T-helper 2 cell treated with Interferon-gamma antibody and Interleukin-4, amounts not matched to agents 5 μg/mL and 100 μg/mL, for 36 hours (primary cell): Measurements from ENCODE around the gene ANKMY2.
"Not testable (repeated sequence)": the region's sequence is repeated elsewhere in the genome, so short reads cannot be mapped to it uniquely, and the experiment has no call there.

ENCODE experiments used
- DNase-seq: peaks from one replicate; pipeline ENCODE4 v3.0.0; 2021; ENCODE audit warnings: low spot score
- H3K27ac Mint-ChIP-seq: one replicate; pipeline ENCODE4 v1.8.0; 2021; ENCODE audit warnings: mild to moderate bottlenecking, mixed read lengths
- H3K27me3 Mint-ChIP-seq: one replicate; pipeline ENCODE4 v1.8.0; 2021; ENCODE audit warnings: low read depth, mixed read lengths
- H3K36me3 Mint-ChIP-seq: one replicate; pipeline ENCODE4 v1.8.0; 2021; ENCODE audit warnings: low read depth, mixed read lengths
- H3K4me1 Mint-ChIP-seq: one replicate; pipeline ENCODE4 v1.8.0; 2021; ENCODE audit warnings: low read depth, mixed read lengths
- H3K4me3 Mint-ChIP-seq: one replicate; pipeline ENCODE4 v1.8.0; 2022; ENCODE audit warnings: mild to moderate bottlenecking, moderate library complexity, mixed read lengths
- H3K9me3 Mint-ChIP-seq: one replicate; pipeline ENCODE4 v1.8.0; 2021; ENCODE audit warnings: mixed read lengths

Gene ANKMY2

DNA sequence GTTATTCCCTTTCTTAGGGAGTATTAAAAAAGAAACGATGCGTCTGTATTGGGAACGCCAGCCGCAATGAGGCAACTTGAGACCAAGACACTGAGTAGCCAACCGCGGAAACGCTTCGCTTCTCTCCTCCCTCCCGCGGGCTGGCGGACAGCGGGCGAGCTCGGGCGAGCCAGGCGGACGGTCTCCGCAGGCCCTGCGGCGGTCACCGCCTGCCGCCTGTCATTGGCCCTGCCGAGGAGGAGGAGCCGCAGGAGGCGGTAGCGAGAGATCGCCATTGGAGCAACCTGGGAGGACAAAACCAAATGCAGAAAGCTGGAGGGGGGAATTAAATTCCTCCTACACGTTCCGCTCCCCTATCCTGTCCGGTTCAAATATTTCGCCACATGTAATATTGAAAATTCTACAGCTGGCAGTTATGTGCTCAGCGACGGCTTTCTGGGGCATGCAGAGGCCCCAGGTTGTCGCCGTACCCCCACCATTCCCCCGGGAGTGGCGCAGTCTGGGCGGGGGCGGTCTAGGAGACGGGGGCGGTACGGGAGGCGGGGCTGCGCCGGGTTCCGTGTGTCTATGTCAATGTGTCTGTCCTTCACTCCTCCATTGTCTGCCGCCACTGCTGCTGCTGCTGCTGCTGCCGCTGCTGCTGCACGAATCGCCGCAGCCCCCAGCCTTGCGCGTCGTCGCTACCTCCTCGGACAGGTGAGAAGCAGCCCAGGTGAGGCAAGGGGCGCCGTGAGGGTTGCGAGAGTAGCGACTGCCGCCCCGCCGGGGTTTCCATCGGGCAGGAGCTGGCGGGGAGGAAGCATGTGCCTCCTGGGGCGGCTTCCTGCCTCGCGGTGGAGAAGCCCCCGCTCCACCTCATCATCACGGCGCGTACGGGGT lies at the start of gene ANKMY2, which contains the start of gene BZW2:
TSS of gene ANKMY2 (minus strand) at position 162 of the 879 bp plus-strand sequence. CDS start 181 bp downstream, outside the sequence.
TSS of gene BZW2 (plus strand) at position 589 of the 879 bp plus-strand sequence. CDS start 19,263 bp downstream, outside the sequence.
- no peaks in the 10 kb centered on the region for H3K27me3 Mint-ChIP-seq
- H3K4me1 Mint-ChIP-seq = peaks cover 53% of the 10 kb centered on the region
- H3K4me3 Mint-ChIP-seq = peak within 1 kb of the TSS; percentile 98
- H3K27ac Mint-ChIP-seq = peak within 1 kb of the TSS; percentile 98
- H3K36me3 Mint-ChIP-seq = peaks cover 17% of the 10 kb centered on the region
- no peaks in the 10 kb centered on the region for H3K9me3 Mint-ChIP-seq
- DNase-seq = peak; percentile 95

- Mint-ChIP-seq H3K27me3 (no peaks in the 10 kb centered on the region), H3K36me3 (peaks cover 48% of the 10 kb centered on the region), H3K27ac (no peak overlapping the region), H3K4me3 (no peak overlapping the region), H3K4me1 (no peaks in the 10 kb centered on the region), H3K9me3 (no peaks in the 10 kb centered on the region)
- DNase-seq = no peak
Measured at GRCh38 chr7:16694806-16695205, 49.3 kb upstream of the ANKMY2 start.

GRCh38 chr7:16693601-16694318 lies 48.2 kb upstream of the ANKMY2 start:
- H3K4me3 Mint-ChIP-seq = no peak overlapping the region
- no peaks in the 10 kb centered on the region for H3K27me3 Mint-ChIP-seq
- no peaks in the 10 kb centered on the region for H3K4me1 Mint-ChIP-seq
- no peaks in the 10 kb centered on the region for H3K9me3 Mint-ChIP-seq
- peaks cover 39% of the 10 kb centered on the region for H3K36me3 Mint-ChIP-seq
- H3K27ac Mint-ChIP-seq = no peak overlapping the region
- no peak for DNase-seq

DNA sequence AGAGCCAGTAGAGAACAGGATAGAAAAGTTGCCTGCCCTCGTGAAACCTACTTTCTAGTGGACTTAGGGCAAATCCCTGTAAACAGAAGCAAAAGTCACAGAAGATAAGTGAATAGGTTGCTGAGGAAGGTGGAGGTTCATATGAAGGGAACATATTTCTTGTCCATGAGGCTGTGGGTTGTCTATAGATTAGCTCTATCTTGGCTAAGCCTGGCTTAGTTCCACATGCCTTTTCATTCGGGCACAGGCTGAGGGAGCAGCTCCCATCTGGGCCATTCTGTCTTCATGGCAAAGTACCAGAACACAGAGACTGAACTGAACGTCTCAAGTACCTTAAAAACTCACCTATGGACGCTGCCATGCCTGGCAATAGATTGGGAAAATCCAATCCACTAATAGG lies 45.7 kb upstream of the ANKMY2 start:
- DNase-seq = no peak
- Mint-ChIP-seq H3K27me3 (no peaks in the 10 kb centered on the region), H3K27ac (no peak overlapping the region), H3K4me3 (no peak overlapping the region), H3K9me3 (no peaks in the 10 kb centered on the region), H3K36me3 (peaks cover 27% of the 10 kb centered on the region), H3K4me1 (no peaks in the 10 kb centered on the region)

- H3K27ac Mint-ChIP-seq = no peak overlapping the region
- no peaks in the 10 kb centered on the region for H3K9me3 Mint-ChIP-seq
- H3K36me3 Mint-ChIP-seq = peaks cover 43% of the 10 kb centered on the region
- H3K4me3 Mint-ChIP-seq = no peak overlapping the region
- H3K4me1 Mint-ChIP-seq = peaks cover 13% of the 10 kb centered on the region
- no peak for DNase-seq
- no peaks in the 10 kb centered on the region for H3K27me3 Mint-ChIP-seq
Measured at GRCh38 chr7:16688249-16688648, 42.7 kb upstream of the ANKMY2 start.

DNA sequence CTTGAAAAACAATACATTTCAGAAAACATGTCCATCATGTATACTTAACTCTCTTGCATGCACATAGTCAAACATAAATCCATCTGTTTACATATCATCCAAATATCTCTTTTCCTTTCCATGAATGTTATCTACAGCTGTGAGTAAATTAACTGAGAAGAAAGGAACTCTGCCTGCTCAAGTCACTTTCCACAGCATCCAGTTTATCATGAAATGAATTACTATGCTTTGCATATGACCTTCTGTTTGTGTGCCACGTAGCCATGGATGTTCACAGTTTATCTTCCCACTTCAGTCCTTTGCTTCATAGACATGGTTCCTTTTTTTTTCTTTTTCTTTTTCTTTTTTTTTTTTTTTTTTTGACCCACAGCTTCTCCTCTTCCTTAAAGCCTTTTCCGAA lies 40.0 kb upstream of the ANKMY2 start:
- Mint-ChIP-seq H3K9me3 (no peaks in the 10 kb centered on the region), H3K27ac (no peak overlapping the region), H3K27me3 (no peaks in the 10 kb centered on the region), H3K4me1 (peaks cover 13% of the 10 kb centered on the region), H3K36me3 (peaks cover 46% of the 10 kb centered on the region), H3K4me3 (peak overlapping the region; percentile 27)
- no peak for DNase-seq

GRCh38 chr7:16684935-16685334 lies 39.4 kb upstream of the ANKMY2 start:
- H3K36me3 Mint-ChIP-seq = peaks cover 52% of the 10 kb centered on the region
- H3K27me3 Mint-ChIP-seq = no peaks in the 10 kb centered on the region
- no peak for DNase-seq
- peaks cover 13% of the 10 kb centered on the region for H3K4me1 Mint-ChIP-seq
- H3K27ac Mint-ChIP-seq = peak overlapping the region; percentile 69
- H3K4me3 Mint-ChIP-seq = peak overlapping the region; percentile 27
- no peaks in the 10 kb centered on the region for H3K9me3 Mint-ChIP-seq

- not testable (repeated sequence) for H3K9me3 Mint-ChIP-seq
Measured at GRCh38 chr7:16678645-16679566, 33.4 kb upstream of the ANKMY2 start.

DNA sequence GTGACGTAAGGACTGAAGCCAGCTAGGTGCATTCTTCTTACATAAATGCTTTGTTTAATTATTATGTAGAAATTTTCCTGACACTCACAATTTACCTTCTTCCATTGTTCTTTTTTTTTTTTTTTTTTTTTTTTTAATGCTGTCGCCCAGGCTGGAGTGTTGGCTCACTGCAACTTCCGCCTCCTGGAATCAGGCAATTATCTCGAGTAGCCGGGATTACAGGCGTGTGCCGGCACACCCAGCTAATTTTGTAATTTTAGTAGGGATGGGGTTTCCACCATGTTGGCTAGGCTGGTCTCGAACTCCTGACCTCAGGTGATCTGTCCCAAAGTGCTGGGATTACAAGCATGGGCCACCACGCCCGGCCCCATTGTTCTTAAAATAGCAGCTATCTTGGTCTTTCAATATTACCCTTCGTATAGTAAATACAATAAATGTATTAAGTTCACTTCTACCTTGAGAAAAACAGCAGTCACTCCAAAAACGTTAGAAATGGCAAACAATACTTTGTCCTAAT lies 32.5 kb upstream of the ANKMY2 start:
- no peaks in the 10 kb centered on the region for H3K27me3 Mint-ChIP-seq
- no peaks in the 10 kb centered on the region for H3K9me3 Mint-ChIP-seq
- no peak for DNase-seq
- H3K4me3 Mint-ChIP-seq = no peak overlapping the region
- H3K36me3 Mint-ChIP-seq = peaks cover 56% of the 10 kb centered on the region
- no peaks in the 10 kb centered on the region for H3K4me1 Mint-ChIP-seq
- no peak overlapping the region for H3K27ac Mint-ChIP-seq

More at GRCh38 chr7:16678645-16679566, 33.4 kb upstream of the ANKMY2 start:
- peaks cover 62% of the 10 kb centered on the region for H3K36me3 Mint-ChIP-seq
- H3K27ac Mint-ChIP-seq, H3K27me3 Mint-ChIP-seq, DNase-seq, H3K4me1 Mint-ChIP-seq, H3K4me3 Mint-ChIP-seq: not testable (repeated sequence)

GRCh38 chr7:16675277-16675676 lies 29.7 kb upstream of the ANKMY2 start:
- H3K27me3 Mint-ChIP-seq = no peaks in the 10 kb centered on the region
- DNase-seq = no peak
- H3K4me1 Mint-ChIP-seq = peaks cover 4% of the 10 kb centered on the region
- no peak overlapping the region for H3K27ac Mint-ChIP-seq
- no peaks in the 10 kb centered on the region for H3K9me3 Mint-ChIP-seq
- no peak overlapping the region for H3K4me3 Mint-ChIP-seq
- peaks cover 55% of the 10 kb centered on the region for H3K36me3 Mint-ChIP-seq

DNA sequence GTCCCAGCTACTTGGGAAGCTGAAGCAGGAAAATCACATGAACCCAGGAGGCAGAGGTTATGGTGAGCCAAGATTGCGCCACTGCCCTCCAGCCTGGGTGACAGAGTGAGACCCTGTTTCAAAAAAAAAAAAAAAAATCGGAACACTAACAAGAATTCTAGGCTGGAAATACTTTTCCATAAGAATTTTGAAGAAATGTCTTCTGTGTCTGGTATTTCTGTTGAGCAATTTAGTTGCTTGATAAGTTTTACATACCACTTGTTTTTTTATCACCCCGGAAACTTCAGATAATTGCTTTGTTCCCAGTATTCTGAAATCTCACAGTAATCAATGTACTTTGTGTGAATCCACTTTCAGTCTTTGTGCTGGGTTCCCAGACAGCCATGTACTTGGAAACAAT lies 26.3 kb upstream of the ANKMY2 start:
- H3K4me3 Mint-ChIP-seq = no peak overlapping the region
- peaks cover 6% of the 10 kb centered on the region for H3K4me1 Mint-ChIP-seq
- no peak for DNase-seq
- H3K36me3 Mint-ChIP-seq = peaks cover 48% of the 10 kb centered on the region
- H3K27ac Mint-ChIP-seq = no peak overlapping the region
- H3K9me3 Mint-ChIP-seq = no peaks in the 10 kb centered on the region
- no peaks in the 10 kb centered on the region for H3K27me3 Mint-ChIP-seq

GRCh38 chr7:16670731-16671344 lies 25.3 kb upstream of the ANKMY2 start:
- no peaks in the 10 kb centered on the region for H3K27me3 Mint-ChIP-seq
- no peak for DNase-seq
- H3K4me1 Mint-ChIP-seq = peaks cover 6% of the 10 kb centered on the region
- H3K36me3 Mint-ChIP-seq = peaks cover 45% of the 10 kb centered on the region
- H3K9me3 Mint-ChIP-seq = no peaks in the 10 kb centered on the region
- H3K27ac Mint-ChIP-seq = no peak overlapping the region
- no peak overlapping the region for H3K4me3 Mint-ChIP-seq

GRCh38 chr7:16670021-16670420 lies 24.5 kb upstream of the ANKMY2 start:
- no peaks in the 10 kb centered on the region for H3K27me3 Mint-ChIP-seq
- no peaks in the 10 kb centered on the region for H3K9me3 Mint-ChIP-seq
- H3K27ac Mint-ChIP-seq = no peak overlapping the region
- no peak overlapping the region for H3K4me3 Mint-ChIP-seq
- peaks cover 45% of the 10 kb centered on the region for H3K36me3 Mint-ChIP-seq
- no peak for DNase-seq
- peaks cover 6% of the 10 kb centered on the region for H3K4me1 Mint-ChIP-seq
